IMR-90 (cell line): Measurements from ENCODE around the gene AHDC1.

Experiments
- CHD1 ChIP-seq: IDR thresholded peaks from 2 replicates; pipeline ENCODE4 v1.6.1; 2012; ENCODE audit warnings: low read depth, low read length, improper control_type of control experiment
- CTCF ChIP-seq: conservative IDR thresholded peaks from 2 replicates; pipeline ENCODE4 v1.5.1; 2012; ENCODE audit warnings: mild to moderate bottlenecking, low read depth, low read length, improper control_type of control experiment
- FOS ChIP-seq: fragments of 150-350 bp; IDR thresholded peaks from 2 replicates; pipeline ENCODE4 v1.6.1; 2016; ENCODE audit warnings: low read depth, low read length
- RAD21 ChIP-seq: IDR thresholded peaks from 2 replicates; pipeline ENCODE4 v1.6.1; 2012; ENCODE audit warnings: low read length, improper control_type of control experiment
- TF ChIP-seq, protein P1 (sequence below): fragments of 150-350 bp; IDR thresholded peaks from 2 replicates; pipeline ENCODE4 v1.6.1; 2016; ENCODE audit warnings: low read depth, mild to moderate bottlenecking, low read length, moderate library complexity, borderline replicate concordance

- TF ChIP-seq, protein P1, sequence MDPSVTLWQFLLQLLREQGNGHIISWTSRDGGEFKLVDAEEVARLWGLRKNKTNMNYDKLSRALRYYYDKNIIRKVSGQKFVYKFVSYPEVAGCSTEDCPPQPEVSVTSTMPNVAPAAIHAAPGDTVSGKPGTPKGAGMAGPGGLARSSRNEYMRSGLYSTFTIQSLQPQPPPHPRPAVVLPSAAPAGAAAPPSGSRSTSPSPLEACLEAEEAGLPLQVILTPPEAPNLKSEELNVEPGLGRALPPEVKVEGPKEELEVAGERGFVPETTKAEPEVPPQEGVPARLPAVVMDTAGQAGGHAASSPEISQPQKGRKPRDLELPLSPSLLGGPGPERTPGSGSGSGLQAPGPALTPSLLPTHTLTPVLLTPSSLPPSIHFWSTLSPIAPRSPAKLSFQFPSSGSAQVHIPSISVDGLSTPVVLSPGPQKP: no peak
- TF ChIP-seq RAD21: no peak
- TF ChIP-seq CTCF: no peak
- no peak for TF ChIP-seq FOS
- no peak for TF ChIP-seq CHD1
Measured at GRCh38 chr1:27536767-27537166, 67.2 kb downstream of the AHDC1 start.
